HG03060 (cell line): ENCODE data around the gene NOCT.
"Not testable (repeated sequence)": the region's sequence is repeated elsewhere in the genome, so short reads cannot be mapped to it uniquely, and the experiment has no call there.

Experiments used
- ATAC-seq: cut with Tn5 transposase; IDR thresholded peaks from one replicate; pipeline ENCODE4 v1.9.1; 2021; ENCODE audit warnings: low read depth, moderate number of reproducible peaks; ENCODE audit not compliant: unreplicated experiment

Gene NOCT

DNA sequence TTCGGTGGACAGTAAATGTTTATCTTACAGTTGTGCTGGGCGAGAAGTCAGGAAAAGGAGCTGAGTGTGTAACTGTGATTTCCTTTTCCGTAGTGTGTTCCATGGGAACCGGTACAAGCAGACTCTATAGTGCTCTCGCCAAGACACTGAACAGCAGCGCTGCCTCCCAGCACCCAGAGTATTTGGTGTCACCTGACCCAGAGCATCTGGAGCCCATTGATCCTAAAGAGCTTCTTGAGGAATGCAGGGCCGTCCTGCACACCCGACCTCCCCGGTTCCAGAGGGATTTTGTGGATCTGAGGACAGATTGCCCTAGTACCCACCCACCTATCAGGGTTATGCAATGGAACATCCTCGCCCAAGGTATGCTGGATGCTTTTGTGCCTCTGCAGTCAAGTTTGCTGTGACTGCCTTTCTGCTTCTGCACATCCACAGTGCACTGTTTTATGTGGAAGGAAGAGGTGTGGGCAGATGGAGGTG, 27.4 kb downstream of the NOCT start:
- ATAC-seq = no peak

DNA sequence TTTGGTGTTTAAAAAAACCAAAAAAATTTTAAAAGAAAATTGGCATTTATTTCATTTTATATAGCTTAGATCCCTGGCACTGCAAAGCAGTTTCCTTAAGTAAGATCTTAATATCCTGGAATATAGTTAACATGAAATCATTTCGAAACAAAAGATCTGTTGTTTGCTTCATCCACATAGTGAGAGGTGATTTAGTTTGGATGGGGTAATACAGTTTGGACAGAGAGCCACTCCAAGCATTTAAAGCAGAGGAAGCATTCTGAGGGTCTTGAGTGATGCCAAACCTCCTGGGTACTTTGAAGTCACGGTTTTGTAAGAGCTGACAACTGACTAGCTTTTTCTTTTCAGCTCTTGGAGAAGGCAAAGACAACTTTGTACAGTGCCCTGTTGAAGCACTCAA, 28.7 kb downstream of the NOCT start:
- no peak for ATAC-seq

DNA sequence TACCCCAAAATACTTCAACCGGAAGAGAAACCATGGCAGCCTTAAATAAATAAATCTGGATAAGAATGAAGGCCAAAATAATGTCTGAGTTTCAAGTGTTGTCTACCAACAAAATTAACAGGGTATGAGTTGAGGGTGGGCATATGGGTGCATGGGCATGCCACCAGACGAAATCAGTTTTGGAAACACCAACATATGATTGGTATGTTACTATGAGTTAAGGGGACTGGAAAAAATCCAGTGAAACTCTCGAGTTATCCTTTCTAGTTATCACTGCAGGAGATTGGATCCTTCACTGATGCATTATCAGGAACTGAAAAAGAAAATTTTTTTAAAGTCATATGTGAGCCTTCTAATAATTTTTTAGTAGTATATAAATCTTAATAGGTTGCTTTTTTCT, 32.4 kb downstream of the NOCT start:
- no peak for ATAC-seq

DNA sequence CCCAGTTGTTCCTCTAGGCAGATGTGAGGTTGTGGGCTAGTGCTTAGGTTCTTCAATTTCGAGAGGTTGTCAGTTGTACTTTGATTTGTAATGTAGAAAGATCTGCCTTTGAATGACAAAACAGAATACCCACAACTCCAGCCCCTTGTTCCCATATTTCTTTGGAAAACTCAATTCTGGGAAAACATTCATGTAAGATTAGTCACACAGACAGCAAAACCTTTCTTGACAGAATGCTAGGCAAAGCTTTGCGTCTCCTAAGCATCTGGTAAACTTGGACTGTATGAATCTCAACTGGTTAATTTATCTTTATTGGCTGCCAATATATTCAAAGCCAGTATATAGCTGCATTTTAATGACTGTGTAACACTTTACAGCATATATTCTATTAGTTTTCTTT, 34.9 kb downstream of the NOCT start:
- ATAC-seq = no peak

DNA sequence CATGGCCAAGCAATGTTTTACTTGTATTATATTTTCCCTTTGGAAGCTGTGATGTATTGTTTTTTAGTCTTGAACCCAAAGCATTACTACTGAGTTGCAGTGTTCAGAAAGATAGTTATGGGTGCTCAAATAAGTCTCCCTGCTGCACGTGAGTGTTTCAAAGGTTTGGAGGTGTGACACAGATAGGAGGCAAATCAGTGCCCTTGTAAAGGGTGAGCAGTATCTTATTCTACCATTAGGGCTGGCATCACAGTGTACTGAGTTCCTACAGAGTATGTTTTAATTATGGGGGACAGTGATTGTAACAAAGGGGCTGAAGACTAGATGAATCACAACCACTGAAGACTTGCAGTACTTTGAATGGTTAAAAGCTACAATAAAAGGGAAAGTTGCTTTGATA, 38.3 kb downstream of the NOCT start:
- no peak for ATAC-seq

DNA sequence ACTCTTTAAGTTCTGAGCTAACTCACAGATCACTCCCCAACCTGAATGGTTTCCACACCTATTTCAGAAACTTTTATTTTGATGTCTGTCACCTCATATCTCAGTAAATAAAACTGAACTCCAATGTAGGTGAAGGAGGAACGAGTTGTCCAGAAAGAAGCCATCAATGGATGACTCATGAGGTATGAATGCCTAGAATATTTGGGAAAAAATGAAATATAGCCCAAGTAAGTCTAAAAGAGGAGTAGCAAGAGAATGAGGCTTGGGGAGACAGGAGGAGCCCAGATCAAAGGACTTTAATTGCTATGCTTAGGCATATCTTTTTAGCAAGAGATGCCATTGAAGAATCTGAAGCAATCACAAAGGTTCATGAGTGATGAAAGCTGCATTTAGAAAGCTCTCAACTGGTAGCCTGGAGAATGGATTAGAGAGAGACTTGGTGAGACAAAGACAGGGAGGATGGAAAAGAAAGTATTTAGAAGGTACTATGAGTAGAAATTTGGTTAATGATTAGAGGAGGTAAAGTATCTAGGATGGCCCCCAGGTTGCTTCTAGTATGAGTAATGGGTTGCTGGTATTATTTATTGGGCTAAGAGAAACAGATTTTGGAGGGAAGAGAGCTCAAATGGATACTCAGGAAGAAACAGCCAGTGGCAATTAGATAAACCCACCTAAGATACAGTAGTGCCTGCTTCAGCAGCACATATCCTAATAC, 39.4 kb downstream of the NOCT start:
- no peak for ATAC-seq

DNA sequence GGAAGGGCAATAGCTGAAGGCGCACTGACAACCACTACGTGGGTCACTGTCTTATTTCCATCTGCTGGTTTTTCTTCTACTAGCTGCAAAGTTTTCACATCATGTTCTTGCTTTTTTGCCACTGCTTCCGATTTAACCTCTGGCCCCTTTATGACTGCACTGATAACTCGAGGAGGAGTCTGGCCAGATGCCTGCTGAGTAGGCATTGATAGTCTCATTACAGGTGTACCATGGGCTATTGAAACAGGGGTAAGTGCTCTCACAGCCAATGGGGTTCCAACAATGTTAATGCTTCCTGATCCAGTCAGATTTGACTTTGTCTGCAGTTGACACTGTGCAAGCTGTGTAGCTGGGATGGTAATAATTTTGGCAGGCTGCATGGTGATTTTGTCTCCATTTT, 43.4 kb downstream of the NOCT start:
- ATAC-seq = not testable (repeated sequence)

DNA sequence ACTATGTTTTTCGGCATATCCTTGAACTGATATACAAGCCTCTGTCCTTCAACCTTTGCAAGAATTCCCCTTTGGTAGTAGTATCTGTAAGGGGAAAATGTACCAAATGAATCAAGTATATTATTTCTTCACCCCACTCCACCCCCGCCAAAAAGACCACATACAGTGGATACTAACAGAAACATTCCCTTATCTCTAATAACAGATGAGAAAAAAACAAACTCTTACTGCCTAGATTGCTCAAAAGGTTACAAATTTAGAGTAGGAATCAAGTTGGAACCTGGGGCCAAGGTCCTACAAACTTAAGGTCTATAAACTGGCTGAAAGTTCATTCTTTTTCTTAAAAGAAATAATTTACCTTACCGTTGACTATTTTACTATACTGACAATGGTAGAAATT, 45.0 kb downstream of the NOCT start:
- ATAC-seq = no peak

DNA sequence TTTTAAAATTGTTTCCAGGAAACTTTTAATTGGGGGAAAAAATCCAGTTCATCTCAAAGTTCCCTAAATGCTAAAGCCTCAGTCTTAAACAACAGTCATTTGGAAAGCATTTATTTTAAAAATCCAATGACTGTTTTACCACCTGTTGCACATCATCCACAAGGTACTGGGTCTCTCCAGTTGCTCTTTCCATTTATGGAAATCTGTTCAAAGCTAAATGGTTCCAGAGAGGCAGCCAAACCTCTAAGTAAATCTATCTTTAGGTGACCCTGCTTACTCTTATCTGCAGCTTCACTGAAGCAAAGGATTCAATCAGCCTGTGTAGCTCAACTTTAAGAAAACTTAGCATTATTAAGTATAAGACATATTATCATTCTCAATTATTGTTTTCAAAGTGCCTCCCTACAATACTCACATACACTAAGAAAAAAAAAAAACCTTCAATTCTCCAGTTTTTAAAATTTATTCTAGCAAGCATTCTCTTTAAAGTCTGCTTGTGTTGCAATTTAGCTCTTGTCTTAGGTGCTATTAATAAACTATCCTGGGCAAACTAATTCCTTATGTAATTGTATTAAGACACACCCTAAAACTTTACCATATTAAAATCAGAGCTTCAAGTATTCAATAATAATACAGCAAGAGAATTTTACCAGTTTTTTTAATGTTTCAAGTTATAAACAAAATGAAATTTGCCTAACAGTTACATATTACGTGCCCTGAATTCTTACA, 60.6 kb downstream of the NOCT start:
- no peak for ATAC-seq

DNA sequence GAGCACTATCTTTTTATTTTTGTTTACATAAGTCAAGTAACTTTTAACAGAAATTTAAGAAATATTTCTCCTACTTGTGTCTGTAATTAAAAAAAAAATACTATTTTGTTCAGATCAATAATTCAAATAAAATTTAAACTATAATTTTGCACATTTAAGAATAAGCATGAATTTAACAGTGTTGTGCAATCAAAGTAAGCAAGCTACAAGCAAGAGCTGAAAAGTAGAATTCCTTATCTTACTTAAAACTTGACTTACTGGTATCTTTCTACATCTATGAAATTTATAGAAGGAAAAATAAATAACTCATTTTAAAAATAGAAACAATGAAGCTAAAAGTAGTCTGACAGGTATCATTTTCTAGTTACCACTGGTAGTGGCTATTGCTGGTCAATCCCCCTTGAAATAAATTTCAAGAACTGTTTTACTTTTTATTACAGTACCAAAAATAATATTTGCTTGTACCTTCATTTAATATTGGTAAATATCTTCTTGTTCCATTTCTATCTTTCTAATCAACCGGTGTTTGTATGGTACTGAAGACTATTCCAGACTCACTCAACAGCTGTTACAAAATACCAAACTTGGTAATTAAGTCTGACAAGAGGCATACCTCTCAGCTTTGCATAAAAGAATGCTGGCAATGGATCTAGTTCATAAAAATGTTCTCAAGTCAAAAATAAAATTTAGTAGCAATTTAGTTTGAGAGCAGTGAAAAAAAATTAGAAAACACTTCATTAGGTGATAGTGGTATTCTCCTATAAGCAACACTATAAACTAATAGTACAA, 62.2 kb downstream of the NOCT start:
- no peak for ATAC-seq

DNA sequence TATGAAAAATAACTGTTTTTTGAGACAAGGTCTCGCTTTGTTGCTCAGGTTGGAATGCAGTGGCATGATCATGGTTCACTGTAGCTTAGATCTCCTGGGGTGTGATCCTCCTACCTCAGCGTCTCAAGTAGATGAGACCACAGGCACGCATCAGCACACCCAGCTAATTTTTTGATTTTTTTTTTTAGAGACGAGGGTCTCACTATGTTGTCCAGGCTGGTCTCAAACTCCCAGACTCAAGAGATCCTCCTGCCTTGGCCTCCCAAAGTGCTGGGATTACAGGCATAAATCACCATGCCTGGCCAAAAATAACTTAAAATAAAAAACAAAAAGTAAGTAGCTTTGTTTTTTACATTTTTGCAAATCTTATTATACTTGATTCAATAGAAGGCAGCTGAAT, 63.3 kb downstream of the NOCT start:
- no peak for ATAC-seq

DNA sequence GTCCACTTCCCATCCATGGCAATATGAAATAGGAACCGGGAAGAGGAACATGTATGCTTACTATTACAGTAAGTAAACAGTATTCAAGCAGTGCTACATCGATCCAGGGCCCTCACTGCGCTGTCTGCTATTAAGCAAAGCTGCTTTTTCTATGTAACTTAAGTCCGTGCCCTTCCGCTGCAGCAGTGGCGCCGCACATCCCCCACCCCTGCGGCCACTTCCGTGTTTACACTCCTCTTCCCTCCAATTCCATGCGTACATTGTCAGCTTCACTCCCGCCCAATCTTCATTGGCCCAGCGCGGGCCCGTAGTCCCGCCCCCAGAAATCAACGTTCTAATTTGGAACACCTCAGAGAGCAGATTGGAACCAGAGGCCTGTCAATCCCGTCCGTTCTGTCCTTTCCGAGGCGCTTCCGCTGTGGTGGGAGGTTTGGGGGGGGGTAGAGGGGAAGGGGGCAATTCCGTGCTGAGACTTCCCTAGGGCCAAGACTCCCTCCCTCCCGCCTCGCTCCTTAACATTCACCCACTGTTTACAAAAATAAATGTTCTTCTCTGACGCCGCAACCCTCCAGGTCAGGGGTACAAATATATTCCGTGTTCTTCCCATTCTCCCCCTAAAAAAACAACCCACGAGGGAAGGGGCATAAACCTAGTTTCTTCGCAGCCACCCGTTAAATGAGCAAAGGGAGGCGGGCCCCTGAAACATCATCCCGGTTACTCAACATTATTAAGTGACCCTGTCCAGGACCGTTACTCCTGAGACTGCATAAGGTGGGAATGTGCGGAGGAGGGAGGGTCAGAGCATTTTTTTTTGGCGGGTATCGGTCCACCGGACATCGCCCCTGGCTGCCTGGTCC, 67.4 kb downstream of the NOCT start:
- peak; percentile 89 for ATAC-seq

DNA sequence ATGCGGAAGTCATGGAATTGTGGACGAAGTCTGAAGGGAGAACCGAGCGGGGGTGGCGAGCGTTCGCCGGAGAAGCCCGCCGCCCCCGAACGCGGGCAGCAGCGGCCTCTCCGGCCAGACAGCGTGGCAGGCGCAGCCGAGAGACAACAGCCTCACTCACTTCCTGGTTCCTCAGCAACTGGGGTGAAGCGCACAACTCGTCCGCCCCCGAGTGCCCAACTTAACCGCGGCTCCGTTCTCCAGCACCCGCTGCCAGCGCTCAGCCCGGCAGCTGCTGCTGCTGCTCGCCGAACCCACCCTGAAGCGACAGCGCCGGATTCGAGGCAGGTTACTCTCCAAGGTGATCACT, 68.0 kb downstream of the NOCT start:
- peak; percentile 17 for ATAC-seq

DNA sequence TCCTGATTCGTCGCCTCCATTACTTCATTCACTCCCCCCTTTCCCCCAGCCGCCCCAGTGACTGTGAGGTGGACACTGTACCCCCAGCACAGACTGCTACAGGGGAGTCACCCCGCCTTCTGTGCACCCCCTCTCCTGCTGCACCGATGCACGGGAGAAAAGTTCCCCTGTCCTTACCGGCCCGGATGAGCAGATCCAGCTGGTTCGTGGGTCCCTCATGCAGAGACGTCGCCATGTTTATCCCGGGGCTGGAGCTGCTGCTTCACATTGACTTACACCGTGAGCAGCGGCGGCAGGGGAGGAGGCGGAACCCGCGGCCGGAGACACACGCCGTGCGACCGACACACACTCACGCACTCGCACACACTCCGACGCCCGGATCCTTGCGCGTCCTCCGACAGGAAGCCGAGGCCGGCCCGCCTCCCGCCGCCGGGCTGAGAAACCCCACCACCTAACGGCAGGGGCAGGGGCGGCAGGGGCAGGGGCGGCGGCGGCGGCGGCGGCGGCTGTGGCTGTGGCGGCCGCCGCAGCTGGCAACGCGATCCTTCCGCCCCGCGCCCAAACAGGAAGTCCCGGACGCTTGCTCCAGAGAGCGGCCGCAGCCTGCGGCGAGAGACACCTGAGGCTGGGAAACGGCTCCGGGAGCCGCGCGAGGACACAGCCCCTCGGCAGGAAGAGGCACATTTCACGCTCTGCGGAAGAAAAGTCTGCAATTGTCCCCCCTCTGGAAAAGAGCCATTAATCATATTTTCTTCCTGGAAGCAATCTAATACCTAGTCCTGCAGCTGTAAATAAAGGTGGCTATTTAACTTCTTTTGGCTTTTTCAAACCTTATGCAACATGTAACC, 68.6 kb downstream of the NOCT start:
- ATAC-seq = peak; percentile 30

DNA sequence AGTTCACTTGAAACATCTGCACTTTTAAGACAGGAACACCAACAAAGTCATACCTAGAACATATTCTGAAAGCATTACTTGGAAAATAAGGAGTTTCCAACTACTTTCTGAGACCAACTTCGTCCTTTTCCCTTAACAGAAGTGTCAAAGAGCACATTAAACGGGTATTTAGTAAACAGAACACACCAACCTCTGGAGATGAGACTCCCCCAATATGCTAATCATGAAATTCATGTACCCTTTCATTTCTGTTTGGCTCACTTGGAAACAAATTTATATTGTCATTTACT, 69.2 kb downstream of the NOCT start:
- no peak for ATAC-seq

DNA sequence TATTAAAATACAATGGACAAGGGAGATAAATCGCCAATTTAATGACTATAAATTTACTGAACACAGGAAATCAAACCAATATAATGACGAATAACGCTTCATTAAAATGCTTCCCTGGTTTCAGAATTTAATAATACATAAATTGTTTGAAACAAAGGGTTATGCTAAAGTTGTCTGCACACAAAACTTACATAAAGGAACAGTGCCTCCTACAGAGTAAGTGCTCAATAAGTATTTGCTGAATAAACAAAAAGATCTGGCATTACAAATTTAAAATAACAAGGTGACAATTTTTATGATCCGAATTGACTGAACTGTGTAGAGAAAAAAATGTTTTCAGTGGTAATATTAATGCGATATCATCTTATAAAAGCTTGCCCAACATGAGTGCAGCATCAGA, 69.6 kb downstream of the NOCT start:
- no peak for ATAC-seq

DNA sequence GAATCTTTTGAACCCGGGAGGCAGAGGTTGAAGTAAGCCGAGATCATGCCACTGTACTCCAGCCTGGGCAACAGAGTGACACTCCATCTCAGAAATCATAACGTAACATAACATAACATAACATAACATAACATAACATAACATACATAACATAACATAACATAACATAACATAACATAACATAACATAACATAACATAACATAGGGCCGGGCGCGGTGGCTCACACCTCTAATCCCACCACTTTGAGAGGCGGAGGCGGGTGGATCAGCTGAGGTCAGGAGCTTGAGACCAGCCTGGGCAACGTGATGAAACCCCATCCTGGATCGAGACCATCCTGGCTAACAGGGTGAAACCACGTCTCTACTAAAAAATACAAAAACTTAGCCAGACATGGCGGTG, 76.7 kb downstream of the NOCT start:
- ATAC-seq = no peak
